Activated CD4-positive, alpha-beta T cell treated with anti-CD3 and anti-CD28 coated beads, Interleukin-2, amount 10 ng/mL, durations not matched to agents 7 days and 5 days (primary cell): Measurements from ENCODE around the gene ATXN3. TPM values are rescaled to one million over a fixed set of nuclear protein-coding genes. Genes with fewer than 3 reads are reported as not detected.
A peak's percentile ranks its signal among the peaks of the same experiment; 100 is the strongest.
"Not testable (repeated sequence)": the region's sequence is repeated elsewhere in the genome, so short reads cannot be mapped to it uniquely, and the experiment has no call there.

ENCODE experiments used
- CTCF ChIA-PET: fragments of 350-600 bp; sonication (Branson Sonifier 250); formaldehyde crosslinking; loops from one replicate; lab custom pipeline; 2021; ENCODE audit warnings: antibody characterized with exemption; lab: Charles Lee
- POLR2A ChIA-PET: fragments of 350-600 bp; sonication (Branson Sonifier 250); formaldehyde crosslinking; loops from one replicate; lab custom pipeline; 2021; ENCODE audit warnings: antibody characterized with exemption; lab: Charles Lee
- DNase-seq: peaks from one replicate; pipeline ENCODE4 v3.0.0-alpha.2; 2020
- H3K27ac Mint-ChIP-seq: one replicate; pipeline ENCODE4 v1.8.0; 2021; ENCODE audit warnings: mild to moderate bottlenecking, moderate library complexity, mixed read lengths
- H3K27me3 Mint-ChIP-seq: one replicate; pipeline ENCODE4 v1.8.0; 2021; ENCODE audit warnings: mixed read lengths
- H3K36me3 Mint-ChIP-seq: one replicate; pipeline ENCODE4 v1.8.0; 2021; ENCODE audit warnings: low read depth, mixed read lengths
- H3K4me1 Mint-ChIP-seq: one replicate; pipeline ENCODE4 v1.8.0; 2021; ENCODE audit warnings: mixed read lengths
- H3K4me3 Mint-ChIP-seq: one replicate; pipeline ENCODE4 v1.8.0; 2021; ENCODE audit warnings: mild to moderate bottlenecking, moderate library complexity, mixed read lengths
- H3K9me3 Mint-ChIP-seq: one replicate; pipeline ENCODE4 v1.8.0; 2021; ENCODE audit warnings: mixed read lengths
- total RNA-seq, 2 experiments: library from RNA; stranded (reverse); gene quantifications; one replicate each; pipeline ENCODE4 v1.2.3, GENCODE V29; 2021

The ATXN3 gene
- total RNA-seq, 2 experiments from 2014 or later: 28.8 to 30.3 TPM

DNA sequence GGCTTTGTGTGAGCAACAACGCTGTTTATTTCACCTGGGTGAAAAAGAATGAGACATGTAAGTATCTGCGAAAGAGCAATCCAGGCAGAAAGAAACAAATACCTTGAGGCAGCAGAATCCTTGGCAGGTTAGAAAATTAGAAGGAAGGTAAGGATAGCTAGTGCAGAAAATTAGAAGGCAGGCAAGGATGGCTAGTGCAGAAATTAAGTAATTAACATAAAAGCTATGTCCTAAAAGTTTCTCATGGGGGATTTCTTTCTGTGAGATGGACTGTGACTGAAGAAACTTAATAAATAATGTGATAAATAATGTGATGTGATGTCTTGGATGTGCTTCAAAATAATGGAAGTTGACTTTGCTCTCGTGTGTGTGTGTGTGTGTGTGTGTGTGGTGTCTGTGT is 56.6 kb downstream of the ATXN3 start:
- ChIA-PET CTCF (interaction anchor here (0.6 kb wide), 1 partner anchor 11 kb away, joined by 3 read pairs; no protein-coding TSS in a partner anchor), POLR2A (no interaction called here)

GRCh38 chr14:92049221-92049620 is 57.2 kb downstream of the ATXN3 start:
- H3K9me3 Mint-ChIP-seq, H3K27me3 Mint-ChIP-seq, CTCF ChIA-PET, POLR2A ChIA-PET, H3K27ac Mint-ChIP-seq, H3K4me3 Mint-ChIP-seq, H3K4me1 Mint-ChIP-seq, DNase-seq: not testable (repeated sequence)
- H3K36me3 Mint-ChIP-seq: peaks cover 11% of the 10 kb centered on the region

More for the DNA sequence above, 56.6 kb downstream of the ATXN3 start:
- H3K4me3 Mint-ChIP-seq: no peak overlapping the region
- DNase-seq: no peak
- H3K36me3 Mint-ChIP-seq: peaks cover 11% of the 10 kb centered on the region
- no peak overlapping the region for H3K27ac Mint-ChIP-seq
- no peaks in the 10 kb centered on the region for H3K27me3 Mint-ChIP-seq
- no peaks in the 10 kb centered on the region for H3K4me1 Mint-ChIP-seq
- H3K9me3 Mint-ChIP-seq: peaks cover 3% of the 10 kb centered on the region

- H3K4me3 Mint-ChIP-seq, POLR2A ChIA-PET: not testable (repeated sequence)
Observed at GRCh38 chr14:92045904-92046303, 60.5 kb downstream of the ATXN3 start.

GRCh38 chr14:92041766-92042165 is 64.6 kb downstream of the ATXN3 start:
- H3K9me3 Mint-ChIP-seq, H3K27ac Mint-ChIP-seq, H3K27me3 Mint-ChIP-seq, POLR2A ChIA-PET, DNase-seq: not testable (repeated sequence)
- Mint-ChIP-seq H3K4me1 (peaks cover 34% of the 10 kb centered on the region), H3K4me3 (peak overlapping the region; percentile 15), H3K36me3 (peaks cover 12% of the 10 kb centered on the region)
- CTCF ChIA-PET: interaction anchor here (1.0 kb wide), 1 partner anchor 10 kb away, joined by 5 read pairs; no protein-coding TSS in a partner anchor

More at GRCh38 chr14:92045904-92046303, 60.5 kb downstream of the ATXN3 start:
- H3K9me3 Mint-ChIP-seq, H3K36me3 Mint-ChIP-seq, H3K4me1 Mint-ChIP-seq, H3K27ac Mint-ChIP-seq, H3K27me3 Mint-ChIP-seq, DNase-seq, CTCF ChIA-PET: not testable (repeated sequence)

DNA sequence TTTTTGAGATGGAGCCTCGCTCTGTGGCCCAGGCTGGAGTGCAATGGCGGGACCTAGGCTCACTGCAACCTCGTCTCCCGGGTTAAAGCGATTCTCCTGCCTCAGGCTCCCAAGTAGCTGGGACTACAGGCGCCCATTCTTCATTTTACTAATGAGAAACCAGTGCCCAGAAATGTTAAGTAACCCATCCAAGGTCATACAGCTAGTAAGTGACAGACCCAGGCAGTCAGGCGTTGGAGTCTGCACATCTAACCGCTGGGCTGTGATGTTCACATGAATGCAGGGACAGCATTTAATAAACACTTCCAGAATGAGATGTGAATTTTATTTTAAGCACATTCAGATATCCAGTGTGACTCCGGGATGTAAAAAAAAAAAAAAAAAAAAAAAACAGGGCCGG is 65.2 kb downstream of the ATXN3 start:
- Mint-ChIP-seq H3K27ac (peak overlapping the region; percentile 98), H3K9me3 (no peaks in the 10 kb centered on the region), H3K27me3 (no peaks in the 10 kb centered on the region), H3K4me3 (peak overlapping the region; percentile 87), H3K36me3 (peaks cover 14% of the 10 kb centered on the region), H3K4me1 (peaks cover 38% of the 10 kb centered on the region)
- no peak for DNase-seq
- CTCF ChIA-PET: interaction anchor here (1.0 to 1.4 kb wide), 3 partner anchors 10 to 59 kb away, joined by 3 to 5 read pairs (median 4); no protein-coding TSS in a partner anchor
- POLR2A ChIA-PET: no interaction called here

DNA sequence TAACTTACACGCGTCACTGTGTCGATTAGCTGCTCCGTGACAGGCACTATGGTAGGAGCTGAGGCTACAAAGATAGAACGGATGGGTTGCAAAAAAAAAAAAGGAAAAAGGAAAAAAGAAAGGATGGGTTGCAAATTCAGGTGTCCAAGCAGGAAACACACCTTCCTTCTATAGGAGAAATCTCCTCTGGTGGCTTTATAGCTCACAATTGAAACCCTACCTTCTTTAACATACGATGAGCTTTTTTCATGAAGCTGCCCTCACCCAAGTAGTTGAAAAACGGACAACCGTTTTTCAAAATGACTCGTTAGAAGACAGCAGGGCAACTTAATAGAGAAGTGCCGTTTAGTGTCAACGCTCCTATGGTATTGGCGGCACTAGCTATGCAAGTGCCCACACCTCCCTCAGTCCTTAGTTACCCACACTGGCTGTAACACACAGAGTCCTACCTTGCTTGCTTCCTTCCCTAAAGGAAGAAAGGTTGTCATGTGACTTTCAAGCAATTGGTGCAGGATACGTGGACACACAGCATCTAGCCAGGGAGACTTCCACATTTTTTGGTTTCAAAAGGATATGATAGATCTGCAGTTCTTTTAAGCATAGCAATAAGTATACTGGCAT is 65.8 kb downstream of the ATXN3 start:
- POLR2A ChIA-PET: interaction anchor here (0.6 kb wide), 2 partner anchors 22 to 177 kb away, joined by 3 to 5 read pairs; no protein-coding TSS in a partner anchor
- H3K4me3 Mint-ChIP-seq: peak overlapping the region; percentile 87
- peaks cover 43% of the 10 kb centered on the region for H3K4me1 Mint-ChIP-seq
- peak overlapping the region; percentile 98 for H3K27ac Mint-ChIP-seq
- CTCF ChIA-PET: interaction anchor here (0.7 to 1.7 kb wide), 7 partner anchors 28 to 1607 kb away, joined by 3 to 7 read pairs (median 4); partner anchors contain the start of gene ATXN3
- peaks cover 14% of the 10 kb centered on the region for H3K36me3 Mint-ChIP-seq
- H3K27me3 Mint-ChIP-seq: no peaks in the 10 kb centered on the region
- no peaks in the 10 kb centered on the region for H3K9me3 Mint-ChIP-seq
- DNase-seq: peak; percentile 24

GRCh38 chr14:92039719-92040430 is 66.5 kb downstream of the ATXN3 start, which contains the start of gene TRIP11:
TSS of gene TRIP11 (minus strand) at chr14:92040059. CDS start at chr14:92039685, 374 bp downstream.
- DNase-seq: peak; percentile 95
- peak within 1 kb of the TSS; percentile 98 for H3K27ac Mint-ChIP-seq
- POLR2A ChIA-PET: interaction anchor here (0.6 to 0.9 kb wide), 6 partner anchors 16 to 1075 kb away, joined by 3 to 5 read pairs (median 3); no protein-coding TSS in a partner anchor
- peaks cover 43% of the 10 kb centered on the region for H3K4me1 Mint-ChIP-seq
- no peaks in the 10 kb centered on the region for H3K27me3 Mint-ChIP-seq
- peak within 1 kb of the TSS; percentile 87 for H3K4me3 Mint-ChIP-seq
- CTCF ChIA-PET: interaction anchor here (0.7 to 1.7 kb wide), 8 partner anchors 16 to 1606 kb away, joined by 3 to 7 read pairs (median 4); partner anchors contain the start of gene ATXN3
- peaks cover 14% of the 10 kb centered on the region for H3K36me3 Mint-ChIP-seq
- H3K9me3 Mint-ChIP-seq: no peaks in the 10 kb centered on the region

DNA sequence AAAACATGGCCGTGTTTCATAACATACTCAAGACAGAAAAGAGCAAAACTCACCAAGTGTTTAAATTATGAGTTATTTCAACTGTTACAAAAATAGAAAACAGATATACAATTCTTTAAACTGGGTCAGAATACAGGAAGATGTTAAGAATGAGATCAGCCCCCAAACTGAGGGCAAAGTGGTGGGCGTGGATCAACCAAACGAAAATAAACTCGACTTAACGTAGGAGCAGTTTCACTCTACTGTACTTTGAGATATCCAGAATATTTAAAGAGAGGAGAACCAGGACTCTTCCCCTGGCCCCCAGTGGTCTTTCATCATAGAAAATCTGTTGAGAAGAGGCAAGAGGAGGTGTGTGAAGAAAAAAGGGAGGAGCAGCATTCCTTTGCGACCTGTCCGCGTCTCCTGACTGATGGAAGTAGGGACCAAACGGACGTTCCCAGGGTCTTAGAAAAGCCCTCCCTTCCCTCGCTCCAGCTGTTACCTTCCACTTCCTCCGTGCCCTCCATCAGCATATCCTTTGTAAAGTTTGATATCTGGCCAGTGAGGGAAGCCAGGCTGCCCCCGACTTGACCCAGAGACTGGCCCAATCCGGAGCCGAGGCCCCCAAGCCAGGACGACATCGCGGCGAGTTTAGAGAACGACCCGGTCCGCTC is 67.2 kb downstream of the ATXN3 start:
- ChIA-PET POLR2A (interaction anchor here (0.6 to 0.9 kb wide), 5 partner anchors 17 to 1076 kb away, joined by 3 to 4 read pairs (median 3); partner anchors contain the start of gene PPP4R3A), CTCF (interaction anchor here (0.9 to 1.7 kb wide), 3 partner anchors 17 to 67 kb away, joined by 3 to 7 read pairs (median 5); partner anchors contain the start of gene ATXN3)
- peak; percentile 17 for DNase-seq
- Mint-ChIP-seq H3K4me3 (peak overlapping the region; percentile 87), H3K4me1 (peaks cover 43% of the 10 kb centered on the region), H3K27ac (peak overlapping the region; percentile 98), H3K36me3 (peaks cover 14% of the 10 kb centered on the region), H3K27me3 (no peaks in the 10 kb centered on the region), H3K9me3 (no peaks in the 10 kb centered on the region)

DNA sequence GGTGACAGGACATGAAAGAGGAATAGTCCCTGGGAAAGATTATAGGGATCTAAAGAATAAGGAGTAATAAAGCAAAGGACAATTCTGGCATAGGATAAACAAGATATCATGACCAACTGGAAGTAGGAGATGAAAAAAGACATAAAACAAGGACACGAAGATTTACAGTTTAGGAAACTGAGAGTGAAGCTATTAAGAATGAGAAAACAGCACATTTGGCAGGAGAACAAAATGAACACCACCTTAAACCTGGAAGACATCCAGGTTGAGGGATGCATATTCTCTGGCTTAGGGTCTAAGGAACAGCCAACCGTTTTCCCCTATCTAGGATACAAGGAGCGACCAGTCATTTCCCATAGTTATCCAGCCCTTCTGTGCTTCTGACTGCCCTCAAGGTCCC is 68.4 kb downstream of the ATXN3 start:
- POLR2A ChIA-PET: no interaction called here
- H3K27ac Mint-ChIP-seq: peak overlapping the region; percentile 52
- H3K27me3 Mint-ChIP-seq: no peaks in the 10 kb centered on the region
- DNase-seq: no peak
- no peaks in the 10 kb centered on the region for H3K9me3 Mint-ChIP-seq
- CTCF ChIA-PET: no interaction called here
- peaks cover 51% of the 10 kb centered on the region for H3K4me1 Mint-ChIP-seq
- H3K36me3 Mint-ChIP-seq: peaks cover 17% of the 10 kb centered on the region
- H3K4me3 Mint-ChIP-seq: peak overlapping the region; percentile 87

- Mint-ChIP-seq H3K4me1 (peaks cover 42% of the 10 kb centered on the region), H3K27me3 (no peaks in the 10 kb centered on the region), H3K9me3 (no peaks in the 10 kb centered on the region), H3K27ac (no peak overlapping the region), H3K4me3 (no peak overlapping the region), H3K36me3 (peaks cover 19% of the 10 kb centered on the region)
- ChIA-PET POLR2A (no interaction called here), CTCF (interaction anchor here (1.9 to 2.1 kb wide), 2 partner anchors 9 to 70 kb away, joined by 5 to 8 read pairs; partner anchors contain the start of gene ATXN3)
- DNase-seq: no peak
Observed at GRCh38 chr14:92035890-92036289, 70.5 kb downstream of the ATXN3 start.

GRCh38 chr14:92033906-92034687 is 72.3 kb downstream of the ATXN3 start:
- no peak for DNase-seq
- Mint-ChIP-seq H3K9me3 (no peaks in the 10 kb centered on the region), H3K27ac (no peak overlapping the region), H3K36me3 (peaks cover 23% of the 10 kb centered on the region), H3K4me3 (no peak overlapping the region), H3K4me1 (peaks cover 38% of the 10 kb centered on the region), H3K27me3 (no peaks in the 10 kb centered on the region)
- ChIA-PET POLR2A (no interaction called here), CTCF (interaction anchor here (0.6 to 2.1 kb wide), 4 partner anchors 10 to 72 kb away, joined by 3 to 8 read pairs (median 4); partner anchors contain the start of gene ATXN3)
